GM21447 (cell line): ENCODE data around the gene BANF2.
"Not testable (repeated sequence)": the region's sequence is repeated elsewhere in the genome, so short reads cannot be mapped to it uniquely, and the experiment has no call there.

ENCODE experiments used
- ATAC-seq: cut with Tn5 transposase; IDR thresholded peaks from one replicate; pipeline ENCODE4 v1.9.1; 2021; ENCODE audit not compliant: unreplicated experiment

The BANF2 gene

DNA sequence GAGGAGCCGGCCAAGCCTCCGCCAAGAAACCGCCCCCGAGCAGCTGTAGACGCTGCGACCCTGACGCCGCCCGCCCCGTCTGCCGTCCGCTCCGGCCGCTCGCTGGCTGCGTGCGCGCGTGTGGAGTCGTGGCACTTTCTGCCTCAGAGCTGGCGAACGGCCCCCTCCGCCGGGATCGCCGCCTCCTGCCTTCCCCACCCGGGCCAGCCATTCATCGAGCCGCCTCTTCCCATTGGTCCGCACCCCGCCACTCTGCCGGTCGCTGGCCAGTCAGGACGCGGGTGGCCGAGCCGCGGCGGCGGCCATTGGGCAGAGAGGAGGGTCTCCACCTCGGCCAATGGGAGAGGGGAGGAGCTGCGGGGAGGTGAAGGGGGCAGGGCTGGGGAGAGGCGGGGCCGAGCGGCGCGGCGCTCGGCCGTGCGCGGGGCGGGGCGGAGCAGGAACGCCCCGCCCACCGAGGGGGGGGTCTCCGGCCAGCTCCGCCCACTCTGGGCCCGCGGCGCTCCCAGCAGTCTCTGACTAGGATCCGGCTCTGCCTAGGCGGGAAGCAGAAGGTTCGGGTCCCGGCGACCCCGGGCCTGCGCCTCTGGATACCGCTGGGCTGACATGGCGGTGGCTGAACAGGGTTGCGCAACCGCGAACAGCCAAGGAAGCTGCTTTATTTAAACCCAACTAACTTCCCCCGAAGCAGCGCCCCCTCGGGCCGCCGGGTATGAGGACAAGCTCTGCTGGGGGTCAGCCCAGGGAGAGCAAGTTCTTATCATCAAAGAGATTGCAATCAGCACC is 17.5 kb upstream of the BANF2 start, which contains the start of gene RRBP1:
Gene RRBP1 (minus strand): TSS at position 140 of the 786 bp plus-strand sequence. CDS start 21,735 bp downstream, outside the sequence.
- ATAC-seq: peak; percentile 88

DNA sequence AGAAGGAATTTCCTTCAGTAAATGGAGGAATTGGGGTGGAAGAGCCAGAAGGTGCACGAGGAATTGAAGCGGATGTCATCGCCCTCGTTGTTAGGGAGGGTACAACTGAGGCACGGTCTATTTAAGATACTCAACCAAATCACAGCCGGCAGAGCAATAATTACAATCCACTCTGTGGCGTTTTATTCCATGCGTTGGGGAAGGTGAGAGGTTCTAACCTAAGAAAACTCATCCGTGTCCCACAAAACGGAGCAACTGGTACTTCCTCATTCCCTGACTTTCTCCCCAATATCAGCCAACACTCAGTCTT is 16.9 kb upstream of the BANF2 start:
- ATAC-seq: no peak

DNA sequence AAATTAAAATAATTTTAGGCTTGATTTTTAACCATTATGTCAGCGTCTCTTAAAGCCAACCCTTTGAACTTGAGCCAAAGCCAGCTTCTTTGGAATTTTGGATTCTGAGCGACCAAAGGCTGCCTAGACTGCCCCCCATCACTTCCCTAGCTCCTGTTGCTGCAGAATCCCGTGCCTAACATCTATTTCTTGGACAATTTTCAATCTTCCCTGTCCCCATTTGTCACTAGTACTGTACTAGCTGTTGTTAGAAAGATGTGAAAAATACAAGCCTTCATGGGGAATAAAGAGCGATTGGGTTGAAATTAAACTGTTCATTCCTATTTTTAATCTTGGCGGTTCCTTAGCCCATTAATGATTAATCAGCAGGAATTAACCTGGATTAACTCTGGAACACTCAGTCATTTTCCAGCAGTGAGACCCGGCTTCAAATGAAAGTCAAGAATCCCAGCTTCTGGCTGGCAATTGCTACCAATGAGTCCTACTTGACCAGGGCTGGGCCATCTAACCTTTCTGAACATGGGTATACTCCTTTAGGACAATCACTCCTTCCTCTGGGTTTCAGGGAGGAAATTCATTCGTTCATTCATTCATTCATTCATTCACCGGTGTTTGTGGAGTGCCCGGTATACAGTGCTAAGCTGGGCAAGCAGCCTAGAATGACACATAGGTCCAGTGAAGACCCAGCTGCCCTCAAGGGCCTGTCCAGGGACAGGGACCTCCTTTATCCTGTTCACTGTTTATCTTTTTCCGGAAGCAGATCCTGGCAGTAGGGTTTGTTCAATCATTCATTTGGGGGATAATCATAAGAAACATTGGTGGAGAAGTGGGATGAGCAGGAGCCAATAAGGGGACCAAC is 16.3 kb upstream of the BANF2 start:
- no peak for ATAC-seq

DNA sequence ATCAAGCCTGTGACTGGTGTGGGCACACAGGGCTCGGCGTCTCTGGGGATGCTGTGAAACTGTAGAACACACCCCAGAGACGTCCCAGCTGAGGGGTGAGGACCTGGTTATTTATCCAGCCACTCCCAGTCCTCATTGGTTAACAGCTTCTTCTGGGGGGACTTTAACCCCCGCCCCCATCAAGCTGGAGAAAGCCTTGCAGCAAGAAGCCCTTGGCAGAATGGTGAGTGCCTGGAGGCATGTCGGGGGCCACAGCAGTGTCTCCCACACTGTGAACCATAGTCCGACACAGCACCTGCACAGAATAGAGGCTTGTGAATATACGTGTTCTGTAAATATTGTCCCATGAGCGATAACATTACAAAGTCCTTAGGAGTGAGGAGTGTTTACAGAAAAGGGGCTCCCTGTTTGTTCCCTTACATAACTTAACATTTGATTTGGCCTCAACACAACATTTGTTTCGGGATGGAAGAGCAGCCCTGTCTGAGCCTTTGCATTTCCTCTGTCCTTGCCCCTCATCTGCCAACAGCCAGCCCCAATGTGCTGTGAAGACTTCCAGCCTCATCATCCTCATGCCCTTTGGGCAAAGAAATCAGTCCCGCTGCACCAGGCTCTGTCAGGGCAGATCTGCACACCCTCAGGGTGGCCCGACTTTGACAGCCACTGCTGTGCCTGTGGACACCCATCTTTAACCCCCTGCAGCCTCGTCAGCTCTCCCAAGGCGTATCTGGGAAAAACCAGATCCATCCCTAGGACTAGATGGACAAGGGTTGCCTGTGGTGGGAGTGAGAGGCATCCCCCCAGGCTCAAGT is 15.5 kb upstream of the BANF2 start:
- ATAC-seq: no peak

DNA sequence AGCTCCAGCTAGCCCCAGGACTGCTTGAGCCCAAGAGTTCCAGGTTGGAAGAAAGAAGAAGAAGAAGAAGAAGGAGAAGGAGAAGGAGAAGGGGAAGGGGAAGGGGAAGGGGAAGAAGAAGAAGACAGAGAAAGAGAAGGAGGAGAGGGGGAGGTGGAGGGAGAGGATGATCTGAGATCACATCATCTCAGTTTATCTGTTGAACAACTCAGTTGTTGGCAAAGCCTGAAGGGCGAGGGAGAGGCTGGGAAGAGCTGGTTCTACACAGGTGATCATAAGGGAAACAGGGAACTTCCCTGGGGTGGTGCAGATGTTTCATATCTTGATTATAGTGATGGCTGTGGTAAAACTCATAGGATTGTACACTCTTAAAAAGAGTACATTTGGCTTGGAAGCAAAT is 14.6 kb upstream of the BANF2 start:
- no peak for ATAC-seq

DNA sequence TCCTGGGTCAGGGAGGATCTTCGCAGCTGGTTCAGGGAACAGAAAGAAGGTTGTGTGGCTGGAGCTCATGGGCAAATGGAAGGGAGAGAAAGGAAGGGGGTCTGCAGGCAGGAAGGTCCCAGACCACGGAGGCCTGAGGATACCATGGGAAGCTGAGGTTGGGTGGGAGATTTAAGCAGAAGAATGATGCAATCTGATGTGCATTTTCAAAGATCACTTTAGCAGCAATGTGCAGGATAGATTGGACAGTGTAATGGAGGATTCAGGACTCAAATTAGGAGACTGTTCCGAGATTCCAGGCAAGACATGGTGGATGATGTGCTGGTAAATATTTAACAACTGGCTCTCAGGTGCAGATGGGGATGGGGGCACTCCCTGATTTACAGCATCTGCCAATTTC is 12.0 kb upstream of the BANF2 start:
- no peak for ATAC-seq

- no peak for ATAC-seq
Measured at GRCh38 chr20:17688965-17689364, 10.8 kb upstream of the BANF2 start.

DNA sequence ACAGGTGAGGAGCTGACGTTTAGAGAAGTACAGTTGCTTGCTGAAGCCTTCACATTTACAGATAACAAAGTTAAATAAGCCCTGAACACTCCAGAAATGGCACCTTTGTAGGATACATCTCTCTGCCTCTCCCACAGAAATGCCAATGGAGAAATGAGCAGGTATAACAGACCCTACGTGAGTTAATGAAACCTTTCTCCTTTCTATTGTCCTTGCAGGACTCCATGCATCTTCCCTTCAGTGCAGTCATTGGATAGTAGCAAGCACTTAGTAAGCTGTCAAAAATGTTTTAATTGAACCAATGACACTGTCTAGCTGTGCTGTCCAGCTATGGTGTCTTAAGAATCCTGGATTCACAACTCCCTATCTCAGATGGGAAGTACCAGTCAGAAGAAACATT is 9.6 kb upstream of the BANF2 start:
- ATAC-seq: no peak

GRCh38 chr20:17691758-17692157 is 8.0 kb upstream of the BANF2 start:
- ATAC-seq: no peak

DNA sequence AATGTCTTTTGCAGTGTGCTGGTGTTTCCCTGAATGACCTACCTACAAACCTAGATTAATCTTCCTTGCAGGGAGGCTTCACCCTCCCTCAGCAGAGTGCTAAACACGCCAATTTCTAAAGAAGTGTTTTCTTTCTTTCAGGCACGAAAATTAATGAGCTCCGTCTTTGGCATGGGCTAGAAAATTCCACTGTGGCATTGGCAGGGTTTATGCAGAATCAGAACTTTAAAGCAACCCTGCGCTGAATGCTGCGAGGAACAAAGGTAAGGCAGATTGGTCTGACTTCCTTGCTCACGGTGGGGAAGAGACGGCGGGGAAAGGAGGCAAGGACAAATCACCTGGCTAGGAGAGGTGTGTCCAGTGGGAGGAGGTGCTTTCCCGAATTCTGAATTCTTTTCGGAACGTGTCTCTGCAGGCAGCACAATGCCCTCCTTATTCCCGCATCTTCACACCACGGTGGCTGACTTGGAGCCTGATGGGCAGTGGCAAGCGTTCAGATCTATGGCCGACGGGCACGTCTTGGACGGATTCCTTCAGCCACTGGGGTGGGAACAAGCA is 6.2 kb upstream of the BANF2 start:
- no peak for ATAC-seq

- no peak for ATAC-seq
Measured at GRCh38 chr20:17694767-17695166, 5.0 kb upstream of the BANF2 start.

DNA sequence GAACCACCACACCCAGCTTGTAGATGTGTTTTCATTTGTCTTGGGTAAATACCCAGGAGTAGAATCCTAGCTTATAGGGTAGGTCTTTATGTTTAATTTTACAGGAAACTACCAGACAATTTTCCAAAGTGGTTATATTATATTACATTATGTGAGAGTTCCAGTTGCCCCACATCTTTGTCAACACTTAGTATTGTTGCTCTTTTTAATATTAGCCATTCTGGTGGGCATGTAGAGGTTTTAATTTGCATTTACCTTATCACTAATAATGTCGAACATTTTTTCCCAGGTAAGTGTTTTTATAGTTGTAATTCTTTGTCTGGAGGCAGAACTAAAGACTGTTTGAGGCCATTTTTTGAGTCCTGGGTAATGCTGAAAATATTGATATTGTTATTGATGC is 3.5 kb upstream of the BANF2 start:
- ATAC-seq: no peak

- ATAC-seq: no peak
Measured at GRCh38 chr20:17697171-17697570, 2.6 kb upstream of the BANF2 start.

DNA sequence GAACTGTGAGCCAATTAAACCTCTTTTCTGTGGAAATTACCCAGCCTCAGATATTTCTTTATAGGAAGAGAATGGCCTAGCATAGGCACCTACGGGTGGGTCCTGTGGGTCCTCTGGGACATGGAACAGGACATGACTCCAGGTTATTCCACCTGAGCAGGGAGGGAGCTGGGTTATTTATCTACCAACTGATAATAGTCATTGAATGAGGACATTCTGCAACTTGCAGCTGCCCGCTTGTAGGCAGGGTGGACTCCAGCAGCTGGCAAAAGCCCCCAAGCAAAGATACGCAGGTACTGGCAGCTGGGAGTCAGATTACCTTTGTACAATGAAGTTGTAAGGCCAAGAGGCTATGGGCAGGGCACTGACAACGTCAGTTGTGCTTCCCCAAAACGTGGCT is 1.4 kb upstream of the BANF2 start:
- ATAC-seq: no peak

- no peak for ATAC-seq
Measured at GRCh38 chr20:17700637-17701036, 871 bp downstream of the BANF2 start.

DNA sequence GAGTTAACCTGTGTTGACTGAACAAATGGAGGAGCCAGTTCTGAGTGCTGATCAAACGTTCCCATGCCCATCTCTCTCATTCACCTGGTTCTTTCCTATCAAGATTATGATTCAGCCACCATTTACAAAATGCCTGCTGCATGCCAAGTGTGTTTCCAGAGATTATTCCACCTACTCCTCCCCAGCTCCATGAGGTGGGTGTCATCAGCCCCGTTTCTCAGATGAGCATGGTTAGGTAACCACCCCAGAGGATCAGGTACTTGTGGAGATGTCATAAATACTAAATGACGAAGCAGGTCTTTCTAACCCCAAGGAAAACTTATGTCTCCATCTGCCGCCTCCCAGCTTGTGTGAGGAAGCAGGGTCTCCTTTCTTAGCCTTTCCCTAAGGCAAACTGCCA is 2.1 kb downstream of the BANF2 start:
- ATAC-seq: no peak

DNA sequence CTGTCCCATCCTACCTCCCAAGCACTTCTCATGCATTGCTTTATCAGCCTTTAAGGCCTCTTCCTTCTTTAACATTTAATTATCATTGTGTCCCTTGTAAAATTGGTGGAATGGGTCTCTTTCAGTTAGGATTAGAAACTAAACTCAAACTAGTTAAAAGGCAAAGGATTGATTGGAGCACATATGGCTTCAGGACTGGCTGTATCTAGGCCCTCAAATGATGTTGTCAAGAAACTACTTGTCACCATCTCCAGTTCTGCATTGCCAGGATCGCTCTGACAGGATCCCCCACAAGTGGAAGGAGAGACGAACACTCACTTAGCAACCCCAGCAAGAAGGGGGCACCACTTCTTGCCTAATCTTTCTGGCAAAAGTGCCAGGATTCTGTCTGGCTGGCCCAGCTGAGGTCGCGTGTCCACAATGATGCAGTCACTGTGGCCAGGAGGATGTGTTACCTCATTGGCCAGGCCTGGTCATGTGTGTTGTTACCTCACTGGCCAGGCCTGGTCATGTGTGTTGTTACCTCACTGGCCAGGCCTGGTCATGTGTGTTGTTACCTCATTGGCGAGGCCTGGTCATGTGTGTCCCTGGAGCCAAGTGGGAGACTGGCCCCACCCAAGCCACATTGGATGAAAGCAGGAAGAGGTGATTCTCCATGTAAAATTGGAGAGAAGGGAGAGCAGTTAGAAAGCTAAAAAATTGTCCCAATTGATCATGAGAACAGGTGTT is 5.0 kb downstream of the BANF2 start:
- ATAC-seq: no peak

DNA sequence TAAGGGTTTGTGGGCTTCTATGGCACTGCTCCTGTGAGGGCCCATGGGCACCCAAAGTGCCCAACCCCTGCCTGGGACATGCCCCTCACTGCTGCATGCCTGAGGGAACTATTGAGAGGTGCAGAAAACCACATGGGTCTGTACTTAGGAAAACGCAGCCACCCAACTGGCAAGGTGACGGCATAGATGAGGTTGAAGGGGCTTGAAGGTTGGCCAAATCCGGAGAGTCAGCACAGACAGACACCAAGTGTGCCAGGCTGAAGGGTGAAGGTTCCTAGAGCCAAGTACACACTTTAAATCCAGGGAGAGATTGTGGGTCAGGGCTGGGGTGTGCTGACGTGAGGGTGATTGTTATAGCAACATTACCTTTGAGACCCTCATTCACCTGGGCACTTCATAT is 6.2 kb downstream of the BANF2 start:
- ATAC-seq: no peak

DNA sequence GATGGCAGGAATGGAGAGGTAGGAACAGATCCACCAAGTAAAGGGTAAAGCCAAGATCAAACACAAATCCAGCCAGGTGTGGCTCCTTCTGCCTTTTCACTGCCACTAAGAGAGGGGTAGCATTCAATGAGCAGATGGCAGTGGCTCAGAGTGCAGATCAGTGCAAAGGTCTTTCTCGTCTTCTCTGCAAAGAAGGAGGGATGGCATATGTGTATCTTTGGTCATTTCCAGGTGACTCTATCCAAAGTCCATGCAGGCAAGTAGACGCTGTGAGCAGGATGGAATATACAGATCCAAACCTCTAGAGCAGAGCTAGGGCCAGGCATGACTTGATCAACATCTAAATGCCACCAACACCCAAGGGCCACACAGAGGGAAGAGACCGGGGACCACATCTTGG is 6.9 kb downstream of the BANF2 start:
- ATAC-seq: no peak

- not testable (repeated sequence) for ATAC-seq
Measured at GRCh38 chr20:17707951-17708350, 8.2 kb downstream of the BANF2 start.
